HCT116 (cell line): Measurements from ENCODE around the gene SGK1. TPM values are rescaled to one million over a fixed set of nuclear protein-coding genes. Genes with fewer than 3 reads are reported as not detected.

Experiments used
- ATAC-seq: fragments of 200-7000 bp; cut with Tn5 transposase; 2 replicates; pipeline ENCODE4 v1.9.1; 2020; ENCODE audit warnings: mild to moderate bottlenecking, moderate library complexity
- BruUV-seq: library from RNA; stranded (reverse); fragments of 400-500 nt; replicated peaks from 2 replicates; lab custom pipeline; 2021; lab: Mats Ljungman, UMichigan
- CTCF ChIA-PET: fragments of 300-600 bp; sonication (Branson Sonifier 250); formaldehyde crosslinking; loops from one replicate; lab custom pipeline; 2021; ENCODE audit warnings: antibody characterized with exemption; lab: Charles Lee
- POLR2A ChIA-PET: fragments of 300-600, 350-600 bp; sonication (Branson Sonifier 250); formaldehyde crosslinking; loops from one replicate; lab custom pipeline; 2021; ENCODE audit warnings: antibody characterized with exemption; lab: Charles Lee
- RAD21 ChIA-PET, 2 experiments: fragments of 300-600 bp; sonication (Branson Sonifier 250); formaldehyde crosslinking; loops; one replicate each; lab custom pipeline; 2023; ENCODE audit warnings: low total read pairs in 2 of 2; ENCODE audit not compliant: uncharacterized antibody in 2 of 2, unreplicated experiment in 2 of 2, low non-redundant PET in 1 of 2; lab: Charles Lee
- DNase-seq: peaks from one replicate; pipeline ENCODE4 v3.0.0-alpha.2; 2010; ENCODE audit warnings: low read depth, low spot score
- H2AFZ ChIP-seq: fragments of 200-600 bp; shearing (Covaris generic), sonication (generic); 2 replicates; pipeline ENCODE4 v1.6.1; 2017; ENCODE audit warnings: low read depth, mixed run types, mixed read lengths, antibody characterized with exemption, low read length; ENCODE audit not compliant: poor library complexity, severe bottlenecking
- H3K27ac ChIP-seq: 2 replicates; pipeline ENCODE4 v1.5.1; 2012; ENCODE audit warnings: low read depth, low read length
- H3K27me3 ChIP-seq: fragments of 200-600 bp; sonication (generic); 2 replicates; pipeline ENCODE4 v1.6.1; 2016; ENCODE audit warnings: mixed run types, low read length, mixed read lengths; ENCODE audit not compliant: insufficient read depth
- H3K36me3 ChIP-seq, 2 experiments: fragments of 200-500 bp in 1 of 2; fragments of 200-600 bp in 1 of 2; sonication (Bioruptor generic) in 1 of 2; sonication (generic) in 1 of 2; 2 replicates each; pipeline versions ENCODE4 v1.5.1 to v1.6.1; 2014 to 2016; ENCODE audit warnings: low read length in 2 of 2, inconsistent platforms in 1 of 2, mixed read lengths in 1 of 2, mixed run types in 1 of 2; ENCODE audit not compliant: insufficient read depth in 2 of 2, control insufficient read depth in 1 of 2
- H3K4me1 ChIP-seq, 2 experiments: fragments of 200-600 bp in 1 of 2; sonication (generic) in 1 of 2; 2 replicates each; pipeline versions ENCODE4 v1.5.1 to v1.6.1; 2012 to 2017; ENCODE audit warnings: low read length in 2 of 2, inconsistent platforms in 1 of 2, mild to moderate bottlenecking in 1 of 2, mixed read lengths in 1 of 2, mixed run types in 1 of 2, moderate library complexity in 1 of 2; ENCODE audit not compliant: insufficient read depth in 2 of 2, control insufficient read depth in 1 of 2
- H3K4me2 ChIP-seq: fragments of 200-600 bp; sonication (generic); 2 replicates; pipeline ENCODE4 v1.6.1; 2017; ENCODE audit warnings: mixed run types, low read length, mixed read lengths
- H3K4me3 ChIP-seq, 2 experiments: fragments of 200-600 bp in 1 of 2; sonication (generic) in 1 of 2; replicated peaks in 1 of 2; 2 replicates each; pipeline ENCODE4 v1.5.1; 2011 to 2016; ENCODE audit warnings: low read length in 2 of 2, control low read depth in 1 of 2, low read depth in 1 of 2, mild to moderate bottlenecking in 1 of 2, mixed read lengths in 1 of 2, mixed run types in 1 of 2
- H3K79me2 ChIP-seq: fragments of 200-600 bp; sonication (generic); 2 replicates; pipeline ENCODE4 v1.6.1; 2017; ENCODE audit warnings: mild to moderate bottlenecking, mixed run types, low read length, moderate library complexity, mixed read lengths; ENCODE audit not compliant: insufficient read depth
- H3K9ac ChIP-seq: fragments of 200-600 bp; sonication (generic); 2 replicates; pipeline ENCODE4 v1.6.1; 2016; ENCODE audit warnings: low read length, mixed read lengths
- H3K9me2 ChIP-seq: fragments of 200-600 bp; sonication (generic), shearing (Covaris generic); 2 replicates; pipeline ENCODE4 v1.6.1; 2017; ENCODE audit warnings: mixed run types, mild to moderate bottlenecking, moderate library complexity; ENCODE audit not compliant: insufficient read depth
- H3K9me3 ChIP-seq, 2 experiments: fragments of 200-500 bp in 1 of 2; fragments of 200-600 bp in 1 of 2; sonication (Bioruptor generic) in 1 of 2; sonication (generic) in 1 of 2; 2 replicates each; pipeline ENCODE4 v1.6.1; 2014 to 2017; ENCODE audit warnings: low read length in 2 of 2, mixed read lengths in 2 of 2, inconsistent platforms in 1 of 2, low read depth in 1 of 2, mild to moderate bottlenecking in 1 of 2, mixed run types in 1 of 2, moderate library complexity in 1 of 2; ENCODE audit not compliant: control insufficient read depth in 1 of 2, insufficient read depth in 1 of 2
- H4K20me1 ChIP-seq: fragments of 200-600 bp; sonication (generic), shearing (Covaris generic); 2 replicates; pipeline ENCODE4 v1.6.1; 2017; ENCODE audit warnings: mixed run types, mild to moderate bottlenecking, moderate library complexity; ENCODE audit not compliant: insufficient read depth
- ATF3 ChIP-seq: IDR thresholded peaks from 2 replicates; pipeline ENCODE4 v1.6.1; 2012
- CBX3 ChIP-seq: IDR thresholded peaks from 2 replicates; pipeline ENCODE4 v1.6.1; 2012; ENCODE audit warnings: low read depth
- CEBPB ChIP-seq: IDR thresholded peaks from 2 replicates; pipeline ENCODE4 v1.6.1; 2012; ENCODE audit warnings: low read depth
- CTCF ChIP-seq, 3 experiments: fragments of 200-600 bp in 1 of 3; sonication (generic) in 1 of 3; IDR thresholded peaks in 2 of 3; conservative IDR thresholded peaks in 1 of 3; 2 replicates each; pipeline ENCODE4 v1.5.1; 2012 to 2017; ENCODE audit warnings: low read depth in 2 of 3, low read length in 2 of 3, antibody characterized with exemption in 1 of 3, borderline replicate concordance in 1 of 3, control low read depth in 1 of 3, mild to moderate bottlenecking in 1 of 3, mixed read lengths in 1 of 3, mixed run types in 1 of 3, moderate library complexity in 1 of 3; ENCODE audit not compliant: insufficient read depth in 1 of 3
- EGR1 ChIP-seq: IDR thresholded peaks from 2 replicates; pipeline ENCODE4 v1.6.1; 2012; ENCODE audit warnings: low read depth
- ELF1 ChIP-seq: IDR thresholded peaks from 2 replicates; pipeline ENCODE4 v1.6.1; 2012; ENCODE audit warnings: low read depth, borderline replicate concordance
- EZH2 ChIP-seq: fragments of 200-600 bp; sonication (generic); IDR thresholded peaks from 2 replicates; pipeline ENCODE4 v1.6.1; 2017; ENCODE audit warnings: antibody characterized with exemption, mixed run types
- FOSL1 ChIP-seq: IDR thresholded peaks from 2 replicates; pipeline ENCODE4 v1.6.1; 2012; ENCODE audit warnings: low read depth
- JUND ChIP-seq: IDR thresholded peaks from 2 replicates; pipeline ENCODE4 v1.6.1; 2012
- MAX ChIP-seq: IDR thresholded peaks from 2 replicates; pipeline ENCODE4 v1.6.1; 2012
- POLR2AphosphoS5 ChIP-seq: IDR thresholded peaks from 2 replicates; pipeline ENCODE4 v1.6.1; 2011; ENCODE audit warnings: mild to moderate bottlenecking, low read depth, low read length, moderate library complexity
- RAD21 ChIP-seq: IDR thresholded peaks from 2 replicates; pipeline ENCODE4 v1.6.1; 2012; ENCODE audit warnings: low read depth, mild to moderate bottlenecking
- REST ChIP-seq: IDR thresholded peaks from 2 replicates; pipeline ENCODE4 v1.6.1; 2012; ENCODE audit warnings: low read depth
- SP1 ChIP-seq: IDR thresholded peaks from 2 replicates; pipeline ENCODE4 v1.6.1; 2012; ENCODE audit warnings: low read depth
- SRF ChIP-seq: IDR thresholded peaks from 2 replicates; pipeline ENCODE4 v1.6.1; 2012; ENCODE audit warnings: low read depth
- YY1 ChIP-seq: IDR thresholded peaks from 2 replicates; pipeline ENCODE4 v1.6.1; 2011; ENCODE audit warnings: low read length, low read depth, moderate library complexity, mild to moderate bottlenecking; ENCODE audit not compliant: insufficient replicate concordance; ENCODE audit errors: extremely low read depth
- ZBTB33 ChIP-seq: IDR thresholded peaks from 2 replicates; pipeline ENCODE4 v1.6.1; 2011; ENCODE audit warnings: mild to moderate bottlenecking, low read length, moderate library complexity; ENCODE audit not compliant: insufficient replicate concordance; ENCODE audit errors: extremely low read depth
- ZFX ChIP-seq: fragments of 450-650 bp; IDR thresholded peaks from 2 replicates; pipeline ENCODE4 v1.6.1; 2017
- intact Hi-C: fragments of 100-400 bp; cut with micrococcal nuclease; formaldehyde crosslinking; loops from 2 replicates; pipeline ENCODE4 v1.10.0; 2022
- total RNA-seq: library from RNA; stranded (reverse); gene quantifications from one replicate; pipeline ENCODE4 v1.2.1, GENCODE V29; 2021; ENCODE audit not compliant: unreplicated experiment

The SGK1 gene
- total RNA-seq, 1 experiment from 2014 or later, result 4.5 TPM

GRCh38 chr6:134251320-134251719 lies 66.6 kb downstream of the SGK1 start (continued):
- TF ChIP-seq YY1 (no peak), RAD21 (no peak), EZH2 (no peak), SP1 (no peak), REST (no peak), CEBPB (no peak), JUND (no peak)

- H3K9me3 ChIP-seq, result no peaks in the 10 kb centered on the region
- TF ChIP-seq FOSL1, result no peak
- no peak for TF ChIP-seq SP1
- TF ChIP-seq CBX3, result no peak
- TF ChIP-seq ELF1, result no peak
- no peak for TF ChIP-seq POLR2AphosphoS5
- no peak for TF ChIP-seq YY1
- TF ChIP-seq CEBPB, result no peak
- no peak for TF ChIP-seq MAX
- no peak for TF ChIP-seq CTCF (IDR thresholded peaks at IDR 0.05 in 2 of 3, conservative IDR thresholded peaks at IDR 0.05 in 1 of 3; ENCODE audit: borderline replicate concordance in 1 of 3, insufficient read depth in 1 of 3, low read depth in 2 of 3, low read length in 2 of 3)
- no peak for TF ChIP-seq ATF3
- no peak for TF ChIP-seq JUND
- no peak for TF ChIP-seq SRF
- TF ChIP-seq EZH2, result no peak
- no peak for TF ChIP-seq EGR1
- no peak for TF ChIP-seq RAD21
- TF ChIP-seq ZBTB33, result no peak
- no peak for TF ChIP-seq ZFX
- TF ChIP-seq, all 23 proteins: peak for 0
- Histone ChIP-seq H3K79me2 (no peaks in the 10 kb centered on the region), H3K4me1 (no peaks in the 10 kb centered on the region), H3K27ac (no peak overlapping the region), H3K27me3 (no peaks in the 10 kb centered on the region), H3K4me2 (no peak overlapping the region), H3K36me3 (no peaks in the 10 kb centered on the region), H3K4me3 (no peak overlapping the region), H3K9me2 (no peaks in the 10 kb centered on the region), H4K20me1 (no peaks in the 10 kb centered on the region), H3K9ac (no peak overlapping the region), H2AFZ (no peak overlapping the region)
- intact Hi-C loops, result no loop called here
- ChIA-PET POLR2A (no interaction called here), RAD21 (no interaction called here), CTCF (no interaction called here)
- no peak for ATAC-seq
- no TSS peak for BruUV-seq
- DNase-seq, result no peak
Measured at GRCh38 chr6:134250776-134251175, 67.1 kb downstream of the SGK1 start.
